ENCODE measurements around the gene NFAM1.

Gene NFAM1

GRCh38 chr22:42368379-42369249 is 63.6 kb downstream of the NFAM1 start (continued):
- TF ChIP-seq ZNF26 (tag by site-specific recombination; IDR thresholded peaks at IDR 0.05) (no peak), ZNF707 (tag by site-specific recombination; IDR thresholded peaks at IDR 0.05) (no peak), MYNN (tag by site-specific recombination; IDR thresholded peaks at IDR 0.05; ENCODE audit: borderline replicate concordance) (no peak), ZBTB21 (tag by site-specific recombination; IDR thresholded peaks at IDR 0.05) (no peak), ZBTB49 (tag by site-specific recombination; IDR thresholded peaks at IDR 0.05; ENCODE audit: low read depth) (no peak), ZNF175 (tag by site-specific recombination; IDR thresholded peaks at IDR 0.05) (no peak), ZNF792 (tag by site-specific recombination; IDR thresholded peaks at IDR 0.05) (no peak), OVOL3 (tag by site-specific recombination; IDR thresholded peaks at IDR 0.05) (0 out of 2 replicates have a peak, but pooled peaks have one; percentile 20), ZNF2 (tag by site-specific recombination; IDR thresholded peaks at IDR 0.05) (peak; percentile 65), ZNF423 (tag by site-specific recombination; IDR thresholded peaks at IDR 0.05) (no peak), ZNF10 (tag by site-specific recombination; IDR thresholded peaks at IDR 0.05) (no peak), ZBTB44 (tag by site-specific recombination; IDR thresholded peaks at IDR 0.05) (0 out of 2 replicates have a peak, but pooled peaks have one; percentile 19), ZIC2 (tag by site-specific recombination; IDR thresholded peaks at IDR 0.05) (no peak; the same call in 1 of the 2 replicates), ZBTB48 (tag by site-specific recombination; IDR thresholded peaks at IDR 0.05) (peak; percentile 75), ZNF18 (tag by site-specific recombination; IDR thresholded peaks at IDR 0.05) (no peak), EGR2 (tag by site-specific recombination; IDR thresholded peaks at IDR 0.05; ENCODE audit: low read depth) (peak; percentile 50; the same call in 1 of the 2 replicates), ZNF311 (tag by site-specific recombination; IDR thresholded peaks at IDR 0.05; ENCODE audit: borderline replicate concordance) (no peak), TCF7L2 (IDR thresholded peaks at IDR 0.05; ENCODE audit: borderline replicate concordance, low read depth, low read length) (no peak), KLF16 (tag by site-specific recombination; IDR thresholded peaks at IDR 0.05) (no peak), ZNF692 (tag by site-specific recombination; IDR thresholded peaks at IDR 0.05) (peak; percentile 89), ZNF324 (tag by site-specific recombination; IDR thresholded peaks at IDR 0.05) (no peak), REST (tag by site-specific recombination; IDR thresholded peaks at IDR 0.05) (no peak), ZNF645 (tag by site-specific recombination; IDR thresholded peaks at IDR 0.05) (peak; percentile 45; the same call in 1 of the 2 replicates), ZNF366 (tag by site-specific recombination; conservative IDR thresholded peaks at IDR 0.05) (0 out of 2 replicates have a peak, but pooled peaks have one; percentile 10), ZNF416 (tag by site-specific recombination; IDR thresholded peaks at IDR 0.05) (no peak), ZNF514 (tag by site-specific recombination; IDR thresholded peaks at IDR 0.05) (no peak)

Measured in HEK293 (cell line).